HG02973 (cell line): ENCODE measurements around the gene NDUFA7.
"Not testable (repeated sequence)": the region's sequence is repeated elsewhere in the genome, so short reads cannot be mapped to it uniquely, and the experiment has no call there.

Experiments
- ATAC-seq: cut with Tn5 transposase; IDR thresholded peaks from one replicate; pipeline ENCODE4 v1.9.1; 2021; ENCODE audit warnings: moderate library complexity; ENCODE audit not compliant: unreplicated experiment

The NDUFA7 gene

GRCh38 chr19:8269724-8270123 lies 51.5 kb downstream of the NDUFA7 start:
- ATAC-seq = no peak

GRCh38 chr19:8265872-8266271 lies 55.3 kb downstream of the NDUFA7 start:
- no peak for ATAC-seq

GRCh38 chr19:8264248-8264647 lies 56.9 kb downstream of the NDUFA7 start:
- not testable (repeated sequence) for ATAC-seq

GRCh38 chr19:8262431-8262830 lies 58.7 kb downstream of the NDUFA7 start:
- ATAC-seq = no peak

GRCh38 chr19:8261881-8262280 lies 59.3 kb downstream of the NDUFA7 start:
- no peak for ATAC-seq

- ATAC-seq = no peak
Measured at GRCh38 chr19:8261347-8261746, 59.8 kb downstream of the NDUFA7 start.
